MM.1S (cell line): ENCODE measurements around the gene FAM20A.

ENCODE experiments used
- DNase-seq: peaks from one replicate; pipeline ENCODE4 v3.0.0-alpha.2; 2015
- H2AFZ ChIP-seq: fragments of 300-600 bp; sonication (generic); 2 replicates; pipeline ENCODE4 v1.6.0; 2016; ENCODE audit warnings: antibody characterized with exemption, low read length
- H3F3A ChIP-seq: fragments of 300-600 bp; sonication (generic); 2 replicates; pipeline ENCODE4 v1.6.1; 2016; ENCODE audit warnings: mild to moderate bottlenecking, antibody characterized with exemption, low read length, moderate library complexity, mixed read lengths; ENCODE audit not compliant: insufficient read depth
- H3K27ac ChIP-seq: fragments of 300-600 bp; sonication (generic); 2 replicates; pipeline ENCODE4 v1.5.1; 2016; ENCODE audit warnings: mild to moderate bottlenecking, low read length
- H3K27me3 ChIP-seq: fragments of 300-600 bp; sonication (generic); replicated peaks from 2 replicates; pipeline ENCODE4 v1.6.0; 2016; ENCODE audit warnings: low read length; ENCODE audit not compliant: insufficient read depth
- H3K36me3 ChIP-seq: fragments of 300-600 bp; sonication (generic); replicated peaks from 2 replicates; pipeline ENCODE4 v1.6.1; 2016; ENCODE audit warnings: mild to moderate bottlenecking, low read length, mixed read lengths; ENCODE audit not compliant: insufficient read depth
- H3K4me1 ChIP-seq: fragments of 300-600 bp; sonication (generic); 2 replicates; pipeline ENCODE4 v1.6.1; 2016; ENCODE audit warnings: low read length, mixed read lengths
- H3K4me2 ChIP-seq: fragments of 300-600 bp; sonication (generic); 2 replicates; pipeline ENCODE4 v1.6.0; 2016; ENCODE audit warnings: low read depth, low read length
- H3K4me3 ChIP-seq: fragments of 300-600 bp; sonication (generic); 2 replicates; pipeline ENCODE4 v1.5.1; 2016; ENCODE audit warnings: low read length, mixed read lengths
- H3K79me2 ChIP-seq: fragments of 300-600 bp; sonication (generic); 2 replicates; pipeline ENCODE4 v1.6.1; 2016; ENCODE audit warnings: mixed run types, low read length, mixed read lengths
- H3K9ac ChIP-seq: fragments of 300-600 bp; sonication (generic); 2 replicates; pipeline ENCODE4 v1.6.1; 2016; ENCODE audit warnings: low read length, mixed read lengths
- H3K9me2 ChIP-seq: fragments of 300-600 bp; sonication (generic); replicated peaks from 2 replicates; pipeline ENCODE4 v1.6.1; 2016; ENCODE audit warnings: mild to moderate bottlenecking, low read length, mixed read lengths; ENCODE audit not compliant: insufficient read depth
- H3K9me3 ChIP-seq: fragments of 300-600 bp; sonication (generic); replicated peaks from 2 replicates; pipeline ENCODE4 v1.6.1; 2016; ENCODE audit warnings: mild to moderate bottlenecking, low read length, mixed read lengths; ENCODE audit not compliant: insufficient read depth
- H4K20me1 ChIP-seq: fragments of 300-600 bp; sonication (generic); 2 replicates; pipeline ENCODE4 v1.6.1; 2016; ENCODE audit warnings: mild to moderate bottlenecking, low read length, moderate library complexity, mixed read lengths; ENCODE audit not compliant: insufficient read depth
- CTCF ChIP-seq: fragments of 300-600 bp; sonication (generic); IDR thresholded peaks from 2 replicates; pipeline ENCODE4 v1.5.1; 2016; ENCODE audit warnings: antibody characterized with exemption, low read length, mixed read lengths
- EZH2 ChIP-seq: fragments of 300-600 bp; sonication (generic); optimal IDR thresholded peaks from 2 replicates; pipeline ENCODE3; 2017; ENCODE audit warnings: low read depth, mild to moderate bottlenecking, antibody characterized with exemption, low read length, mixed read lengths
- EZH2phosphoT487 ChIP-seq: fragments of 300-600 bp; sonication (generic); IDR thresholded peaks from 2 replicates; pipeline ENCODE4 v1.6.1; 2018; ENCODE audit warnings: antibody characterized with exemption, low read length

Gene FAM20A

DNA sequence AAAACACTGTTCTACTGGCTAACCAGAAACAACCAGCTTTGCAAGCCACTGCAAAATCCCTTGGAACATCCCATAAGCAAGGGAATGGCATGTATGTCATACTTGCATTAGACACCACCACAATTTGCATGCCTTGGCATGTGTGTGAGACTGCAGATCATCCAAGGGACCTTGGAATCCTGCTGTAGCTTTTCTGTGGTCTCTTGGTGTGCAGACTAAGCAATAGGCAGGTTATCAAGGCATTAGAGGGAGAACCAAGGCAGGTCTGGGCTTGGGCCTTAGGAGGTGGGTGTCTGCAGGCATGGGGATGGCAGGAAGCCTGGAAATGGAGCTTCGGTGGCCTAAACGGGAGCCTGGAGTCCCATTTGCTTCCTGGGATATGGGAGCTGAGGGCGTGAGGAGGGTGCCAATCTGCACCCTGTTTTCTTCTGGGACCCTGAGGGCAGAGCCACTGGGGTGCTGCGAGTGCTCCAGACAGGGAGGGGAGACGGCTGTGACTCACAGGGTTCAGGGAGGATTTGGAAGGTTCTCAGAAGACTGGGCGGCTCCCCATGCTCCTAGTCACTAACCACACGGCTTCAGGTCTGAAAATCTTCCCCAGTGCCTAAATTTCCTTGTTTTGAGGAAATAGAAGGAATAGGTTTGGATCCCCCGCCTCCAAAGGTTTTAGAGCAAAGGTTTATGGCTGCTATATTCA, 36.6 kb downstream of the FAM20A start:
- Histone ChIP-seq H3K9ac (no peak overlapping the region), H3K79me2 (no peaks in the 10 kb centered on the region), H4K20me1 (no peaks in the 10 kb centered on the region), H2AFZ (no peak overlapping the region), H3K36me3 (no peaks in the 10 kb centered on the region), H3K4me1 (no peaks in the 10 kb centered on the region), H3K9me3 (no peaks in the 10 kb centered on the region), H3K27ac (no peak overlapping the region), H3K4me3 (no peak overlapping the region), H3K27me3 (no peaks in the 10 kb centered on the region), H3F3A (no peaks in the 10 kb centered on the region), H3K4me2 (no peak overlapping the region), H3K9me2 (no peaks in the 10 kb centered on the region)
- DNase-seq = no peak
- TF ChIP-seq CTCF = no peak
- TF ChIP-seq EZH2phosphoT487 = no peak
- TF ChIP-seq EZH2 = no peak

- H4K20me1 ChIP-seq = no peaks in the 10 kb centered on the region
- TF ChIP-seq CTCF (no peak), EZH2phosphoT487 (no peak), EZH2 (no peak)
- no peaks in the 10 kb centered on the region for H3K4me1 ChIP-seq
- no peak overlapping the region for H3K9ac ChIP-seq
- H2AFZ ChIP-seq = no peak overlapping the region
- H3K79me2 ChIP-seq = no peaks in the 10 kb centered on the region
- no peaks in the 10 kb centered on the region for H3K9me2 ChIP-seq
- no peaks in the 10 kb centered on the region for H3K9me3 ChIP-seq
- H3K27me3 ChIP-seq = no peaks in the 10 kb centered on the region
- no peak overlapping the region for H3K4me2 ChIP-seq
- no peak for DNase-seq
- no peaks in the 10 kb centered on the region for H3K36me3 ChIP-seq
- H3K4me3 ChIP-seq = no peak overlapping the region
- no peaks in the 10 kb centered on the region for H3F3A ChIP-seq
- H3K27ac ChIP-seq = no peak overlapping the region
Measured at GRCh38 chr17:68562736-68563135, 38.4 kb downstream of the FAM20A start.

GRCh38 chr17:68560966-68561720, 40.0 kb downstream of the FAM20A start:
- H3K79me2 ChIP-seq = no peaks in the 10 kb centered on the region
- no peak overlapping the region for H3K9ac ChIP-seq
- no peaks in the 10 kb centered on the region for H3K9me2 ChIP-seq
- H3K27me3 ChIP-seq = no peaks in the 10 kb centered on the region
- H3K27ac ChIP-seq = no peak overlapping the region
- no peaks in the 10 kb centered on the region for H3F3A ChIP-seq
- TF ChIP-seq EZH2phosphoT487 (no peak), EZH2 (no peak), CTCF (no peak)
- no peaks in the 10 kb centered on the region for H4K20me1 ChIP-seq
- H3K9me3 ChIP-seq = no peaks in the 10 kb centered on the region
- no peak overlapping the region for H2AFZ ChIP-seq
- H3K4me2 ChIP-seq = no peak overlapping the region
- DNase-seq = no peak
- H3K36me3 ChIP-seq = no peaks in the 10 kb centered on the region
- no peak overlapping the region for H3K4me3 ChIP-seq
- H3K4me1 ChIP-seq = no peaks in the 10 kb centered on the region
